Measurements from ENCODE around the gene FAM135A.

DNA sequence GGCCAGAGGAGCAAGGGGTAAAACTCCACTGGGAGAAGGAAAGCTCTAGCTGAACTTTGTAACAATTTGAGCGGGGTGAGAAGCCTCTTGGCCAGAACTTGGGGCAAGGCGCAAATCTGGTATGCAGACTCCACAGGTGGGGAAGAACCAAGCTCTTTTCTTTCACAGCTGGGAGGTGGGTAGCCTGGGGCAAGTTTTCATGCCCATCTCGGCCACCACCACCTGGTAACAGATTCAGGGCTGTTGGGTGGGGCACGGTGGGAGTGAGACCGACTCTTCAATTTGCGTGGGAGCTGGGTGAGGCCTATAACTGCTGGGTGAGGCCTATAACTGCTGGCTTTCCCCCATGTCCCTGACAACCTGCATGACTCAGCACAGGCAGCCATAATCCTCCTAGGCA, 190.9 kb downstream of the FAM135A start:
- TF ChIP-seq, protein P1, sequence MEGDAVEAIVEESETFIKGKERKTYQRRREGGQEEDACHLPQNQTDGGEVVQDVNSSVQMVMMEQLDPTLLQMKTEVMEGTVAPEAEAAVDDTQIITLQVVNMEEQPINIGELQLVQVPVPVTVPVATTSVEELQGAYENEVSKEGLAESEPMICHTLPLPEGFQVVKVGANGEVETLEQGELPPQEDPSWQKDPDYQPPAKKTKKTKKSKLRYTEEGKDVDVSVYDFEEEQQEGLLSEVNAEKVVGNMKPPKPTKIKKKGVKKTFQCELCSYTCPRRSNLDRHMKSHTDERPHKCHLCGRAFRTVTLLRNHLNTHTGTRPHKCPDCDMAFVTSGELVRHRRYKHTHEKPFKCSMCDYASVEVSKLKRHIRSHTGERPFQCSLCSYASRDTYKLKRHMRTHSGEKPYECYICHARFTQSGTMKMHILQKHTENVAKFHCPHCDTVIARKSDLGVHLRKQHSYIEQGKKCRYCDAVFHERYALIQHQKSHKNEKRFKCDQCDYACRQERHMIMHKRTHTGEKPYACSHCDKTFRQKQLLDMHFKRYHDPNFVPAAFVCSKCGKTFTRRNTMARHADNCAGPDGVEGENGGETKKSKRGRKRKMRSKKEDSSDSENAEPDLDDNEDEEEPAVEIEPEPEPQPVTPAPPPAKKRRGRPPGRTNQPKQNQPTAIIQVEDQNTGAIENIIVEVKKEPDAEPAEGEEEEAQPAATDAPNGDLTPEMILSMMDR (IDR thresholded peaks at IDR 0.05): no peak
- no peak for TF ChIP-seq SIN3A (IDR thresholded peaks at IDR 0.05; ENCODE audit: borderline replicate concordance, insufficient read depth, low read depth, low read length)
- TF ChIP-seq TCF7L2 (IDR thresholded peaks at IDR 0.05; ENCODE audit: low read depth, low read length): no peak
- no peak for TF ChIP-seq POLR2AphosphoS5 (IDR thresholded peaks at IDR 0.05; ENCODE audit: low read depth, low read length)

All from Panc1 (cell line).